ENCODE results near the gene MX1. TPM values are rescaled to one million over a fixed set of nuclear protein-coding genes. Genes with fewer than 3 reads are reported as not detected.

The MX1 gene
- total and polyA plus RNA-seq, 8 donors, result 11.4 to 125 (median 30.4) TPM

- 90 to 98% (median 96%) methylated on average over 4 of the region's 4 CpGs for WGBS, 5 donors
- Histone ChIP-seq H3K4me3 (no peak overlapping the region), H3K9me3 (no peaks in the 10 kb centered on the region), H3K36me3 (peaks cover 0 to 73% (median 52%) of the 10 kb centered on the region in 4 donors), H3K4me1 (peaks cover 0 to 23% (median 11%) of the 10 kb centered on the region in 4 donors), H3K27me3 (no peaks in the 10 kb centered on the region), H3K27ac (no peak overlapping the region)
- intact Hi-C loops (cut with DNase I; ENCODE audit: low total_unique reads), result no loop called here
- no peak for TF ChIP-seq POLR2AphosphoS5 (IDR thresholded peaks at IDR 0.05)
- no peak for TF ChIP-seq POLR2A (IDR thresholded peaks at IDR 0.05)
- TF ChIP-seq EP300 (IDR thresholded peaks at IDR 0.05), result no peak
- TF ChIP-seq, protein P1, sequence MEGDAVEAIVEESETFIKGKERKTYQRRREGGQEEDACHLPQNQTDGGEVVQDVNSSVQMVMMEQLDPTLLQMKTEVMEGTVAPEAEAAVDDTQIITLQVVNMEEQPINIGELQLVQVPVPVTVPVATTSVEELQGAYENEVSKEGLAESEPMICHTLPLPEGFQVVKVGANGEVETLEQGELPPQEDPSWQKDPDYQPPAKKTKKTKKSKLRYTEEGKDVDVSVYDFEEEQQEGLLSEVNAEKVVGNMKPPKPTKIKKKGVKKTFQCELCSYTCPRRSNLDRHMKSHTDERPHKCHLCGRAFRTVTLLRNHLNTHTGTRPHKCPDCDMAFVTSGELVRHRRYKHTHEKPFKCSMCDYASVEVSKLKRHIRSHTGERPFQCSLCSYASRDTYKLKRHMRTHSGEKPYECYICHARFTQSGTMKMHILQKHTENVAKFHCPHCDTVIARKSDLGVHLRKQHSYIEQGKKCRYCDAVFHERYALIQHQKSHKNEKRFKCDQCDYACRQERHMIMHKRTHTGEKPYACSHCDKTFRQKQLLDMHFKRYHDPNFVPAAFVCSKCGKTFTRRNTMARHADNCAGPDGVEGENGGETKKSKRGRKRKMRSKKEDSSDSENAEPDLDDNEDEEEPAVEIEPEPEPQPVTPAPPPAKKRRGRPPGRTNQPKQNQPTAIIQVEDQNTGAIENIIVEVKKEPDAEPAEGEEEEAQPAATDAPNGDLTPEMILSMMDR (IDR thresholded peaks at IDR 0.05), result no peak
- no peak for DNase-seq
Measured at GRCh38 chr21:41398251-41398650, 27.8 kb upstream of the MX1 start.

- no peak for TF ChIP-seq POLR2A (IDR thresholded peaks at IDR 0.05)
- TF ChIP-seq POLR2AphosphoS5 (IDR thresholded peaks at IDR 0.05), result no peak
- TF ChIP-seq EP300 (IDR thresholded peaks at IDR 0.05), result no peak
- TF ChIP-seq, protein P1 (IDR thresholded peaks at IDR 0.05), result no peak
Measured at GRCh38 chr21:41398831-41399230, 27.2 kb upstream of the MX1 start.

GRCh38 chr21:41399246-41399800 is 26.7 kb upstream of the MX1 start:
- H3K27ac ChIP-seq, result no peak overlapping the region
- WGBS, 5 donors, result 72 to 86% (median 77%) methylated on average over 7 of the region's 7 CpGs
- H3K4me3 ChIP-seq, result no peak overlapping the region
- no peaks in the 10 kb centered on the region for H3K9me3 ChIP-seq
- no peak for DNase-seq
- no peak for TF ChIP-seq EP300 (IDR thresholded peaks at IDR 0.05)
- no peak for TF ChIP-seq POLR2AphosphoS5 (IDR thresholded peaks at IDR 0.05)
- no peak for TF ChIP-seq POLR2A (IDR thresholded peaks at IDR 0.05)
- TF ChIP-seq, protein P1 (IDR thresholded peaks at IDR 0.05), result no peak
- peaks cover 0 to 23% (median 11%) of the 10 kb centered on the region in 4 donors for H3K4me1 ChIP-seq
- intact Hi-C loops (cut with DNase I; ENCODE audit: low total_unique reads), result no loop called here
- H3K27me3 ChIP-seq, result no peaks in the 10 kb centered on the region
- H3K36me3 ChIP-seq, result peaks cover 0 to 84% (median 62%) of the 10 kb centered on the region in 4 donors

More at GRCh38 chr21:41398831-41399230, 27.2 kb upstream of the MX1 start:
- peaks cover 0 to 23% (median 11%) of the 10 kb centered on the region in 4 donors for H3K4me1 ChIP-seq
- WGBS, 5 donors, result 95 to 96% (median 96%) methylated on average over 16 of the region's 16 CpGs
- peaks cover 0 to 79% (median 57%) of the 10 kb centered on the region in 4 donors for H3K36me3 ChIP-seq
- H3K27me3 ChIP-seq, result no peaks in the 10 kb centered on the region
- no peak overlapping the region for H3K4me3 ChIP-seq
- no peaks in the 10 kb centered on the region for H3K9me3 ChIP-seq
- intact Hi-C loops (cut with DNase I; ENCODE audit: low total_unique reads), result no loop called here
- no peak for DNase-seq
- no peak overlapping the region for H3K27ac ChIP-seq

DNA sequence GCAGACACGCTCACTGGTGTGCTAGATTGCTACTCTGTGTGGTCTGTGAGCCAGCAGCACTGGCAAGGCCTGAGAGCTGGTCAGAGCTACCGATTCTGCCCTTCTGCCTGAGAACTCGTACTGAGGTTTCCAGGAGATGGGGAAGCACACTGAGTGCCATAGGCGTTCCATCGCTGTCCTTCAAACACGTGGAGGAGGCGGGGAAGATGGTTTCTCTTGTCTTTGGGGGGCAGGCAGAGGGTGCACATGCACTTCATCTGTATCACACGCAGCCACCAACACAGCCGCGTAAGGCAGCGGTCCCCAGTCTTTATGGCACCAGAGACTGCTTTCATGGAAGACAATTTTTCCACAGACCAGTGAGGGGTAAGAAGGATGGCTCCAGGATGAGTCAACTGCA is 23.8 kb upstream of the MX1 start:
- no peaks in the 10 kb centered on the region for H3K27me3 ChIP-seq
- intact Hi-C loops (cut with DNase I; ENCODE audit: low total_unique reads), result no loop called here
- no peak overlapping the region for H3K4me3 ChIP-seq
- TF ChIP-seq POLR2AphosphoS5 (IDR thresholded peaks at IDR 0.05), result no peak
- no peak for TF ChIP-seq EP300 (IDR thresholded peaks at IDR 0.05)
- no peak for TF ChIP-seq POLR2A (IDR thresholded peaks at IDR 0.05)
- TF ChIP-seq, protein P1 (IDR thresholded peaks at IDR 0.05), result no peak
- no peak for DNase-seq
- peaks cover 0 to 8% (median 4%) of the 10 kb centered on the region in 4 donors for H3K4me1 ChIP-seq
- H3K9me3 ChIP-seq, result no peaks in the 10 kb centered on the region
- H3K27ac ChIP-seq, result no peak overlapping the region
- 93 to 96% (median 93%) methylated on average over 10 to 11 of the region's 11 CpGs for WGBS, 5 donors
- H3K36me3 ChIP-seq, result peaks cover 0 to 90% (median 67%) of the 10 kb centered on the region in 4 donors

Measured in stomach (tissue), 9 donors.